Measurements from ENCODE around the gene EVC. TPM values are rescaled to one million over a fixed set of nuclear protein-coding genes. Genes with fewer than 3 reads are reported as not detected.

Gene EVC
- total RNA-seq, 2 experiments from 2014 or later: 0.69 to 1.3 TPM

- H3K36me3 Mint-ChIP-seq (ENCODE audit: low read depth): no peaks in the 10 kb centered on the region
- DNase-seq: no peak
- ChIA-PET POLR2A (no interaction called here), CTCF (no interaction called here)
- H3K4me3 Mint-ChIP-seq: no peak overlapping the region
- no peak overlapping the region for H3K27ac Mint-ChIP-seq
- H3K27me3 Mint-ChIP-seq: no peaks in the 10 kb centered on the region
- no peaks in the 10 kb centered on the region for H3K4me1 Mint-ChIP-seq
- H3K9me3 Mint-ChIP-seq: no peaks in the 10 kb centered on the region
These were observed 10.5 kb upstream of the EVC start for GRCh38 chr4:5700459-5700858.

DNA sequence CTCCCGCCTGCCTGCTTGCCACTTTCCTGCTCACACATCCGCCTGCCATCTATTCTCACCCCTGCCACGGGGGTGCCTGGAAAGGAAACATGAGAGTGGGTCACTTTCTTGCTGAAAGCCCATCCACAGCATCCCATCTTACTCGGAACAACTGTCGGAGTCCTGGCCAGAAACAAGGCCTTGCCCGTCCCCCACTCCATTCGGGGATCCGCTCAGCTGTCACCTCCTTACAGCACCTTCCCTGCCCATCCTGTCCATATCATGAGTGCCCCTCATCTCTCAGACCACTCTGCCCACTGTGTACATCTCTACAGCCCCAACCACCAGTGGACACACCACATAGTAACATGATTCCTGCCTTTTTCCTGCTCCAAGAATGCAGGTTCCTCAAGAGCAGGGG, 9.0 kb upstream of the EVC start:
- Mint-ChIP-seq H3K27me3 (peaks cover 3% of the 10 kb centered on the region), H3K9me3 (no peaks in the 10 kb centered on the region), H3K36me3 (ENCODE audit: low read depth) (no peaks in the 10 kb centered on the region), H3K27ac (no peak overlapping the region), H3K4me1 (no peaks in the 10 kb centered on the region), H3K4me3 (no peak overlapping the region)
- CTCF ChIA-PET: no interaction called here
- no peak for DNase-seq
- POLR2A ChIA-PET: no interaction called here

DNA sequence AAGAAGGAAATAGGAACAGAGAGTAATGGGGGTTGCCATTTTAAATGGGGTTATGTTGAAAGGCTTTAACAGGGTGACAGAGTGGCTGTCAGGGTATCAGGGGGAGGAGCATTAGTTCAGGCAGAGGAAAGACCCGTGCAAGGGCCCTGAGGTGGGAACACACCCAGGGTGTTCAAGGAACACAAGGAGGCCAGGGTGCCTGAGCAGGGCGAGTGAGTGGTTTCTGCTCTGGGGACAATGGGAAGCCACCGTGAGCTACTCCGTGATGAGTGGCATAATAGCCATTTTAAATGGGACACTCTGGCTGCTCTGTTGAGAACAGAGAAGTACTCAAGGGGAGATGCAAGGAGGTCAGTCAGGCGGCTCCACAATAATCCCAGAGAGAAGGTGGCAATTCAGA, 7.2 kb upstream of the EVC start:
- no peak overlapping the region for H3K4me3 Mint-ChIP-seq
- ChIA-PET POLR2A (no interaction called here), CTCF (no interaction called here)
- peaks cover 15% of the 10 kb centered on the region for H3K27me3 Mint-ChIP-seq
- no peak overlapping the region for H3K27ac Mint-ChIP-seq
- no peaks in the 10 kb centered on the region for H3K9me3 Mint-ChIP-seq
- H3K36me3 Mint-ChIP-seq (ENCODE audit: low read depth): no peaks in the 10 kb centered on the region
- DNase-seq: no peak
- no peaks in the 10 kb centered on the region for H3K4me1 Mint-ChIP-seq

DNA sequence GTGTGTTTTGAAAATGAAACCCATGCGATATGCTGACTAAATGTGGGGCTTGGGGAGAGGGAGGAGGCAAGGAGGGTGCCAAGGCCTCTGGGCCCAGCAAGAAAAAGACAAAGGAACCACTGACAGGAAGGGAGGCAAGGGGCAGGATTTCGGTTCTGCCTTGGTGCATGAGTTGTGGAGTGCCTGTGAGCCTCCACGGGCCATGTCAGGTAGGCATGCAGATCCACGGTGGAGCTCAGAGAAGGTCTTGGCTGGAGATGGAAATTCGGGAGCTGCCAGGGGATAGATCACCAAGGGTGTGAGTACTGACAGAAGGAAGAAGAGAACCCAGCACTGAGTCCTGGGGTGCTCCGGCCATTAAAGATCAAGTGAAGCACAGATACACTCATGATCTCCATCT, 6.7 kb upstream of the EVC start:
- Mint-ChIP-seq H3K36me3 (ENCODE audit: low read depth) (no peaks in the 10 kb centered on the region), H3K27me3 (peaks cover 15% of the 10 kb centered on the region), H3K4me1 (no peaks in the 10 kb centered on the region), H3K27ac (no peak overlapping the region), H3K9me3 (no peaks in the 10 kb centered on the region), H3K4me3 (no peak overlapping the region)
- no peak for DNase-seq
- POLR2A ChIA-PET: no interaction called here
- CTCF ChIA-PET: interaction anchor here (0.6 kb wide), 1 partner anchor 102 kb away, joined by 3 read pairs; no protein-coding TSS in a partner anchor

DNA sequence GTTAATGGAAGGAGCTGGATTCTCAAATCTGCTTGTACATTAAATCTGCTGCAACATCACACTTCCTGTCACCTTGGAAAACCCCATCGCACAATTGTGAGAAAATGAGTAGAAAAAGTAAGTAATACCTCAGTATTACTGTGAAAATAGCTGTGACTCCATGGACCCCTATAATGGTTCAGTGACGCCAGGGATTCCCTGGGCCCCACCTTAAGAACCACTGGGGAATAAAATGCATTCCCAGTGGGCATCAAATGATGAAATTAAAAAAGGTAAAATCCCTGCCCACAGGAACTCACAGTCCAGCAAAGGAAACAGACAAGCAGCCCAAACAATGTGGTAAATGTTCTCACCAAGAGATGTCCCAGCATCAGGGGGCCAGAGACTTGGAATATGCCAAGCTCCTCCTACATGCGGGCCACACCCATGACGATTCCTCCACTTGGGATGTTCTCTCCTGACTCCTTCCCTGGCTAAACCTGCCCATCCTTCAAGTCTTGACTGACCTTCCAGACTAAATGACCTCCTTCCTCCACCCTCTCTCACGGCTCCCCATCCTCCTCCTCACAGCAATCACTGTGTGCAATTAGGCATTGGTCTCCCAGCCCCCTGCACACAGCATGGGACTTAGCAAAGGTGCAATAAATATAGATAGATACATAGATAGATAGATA, 5.2 kb upstream of the EVC start:
- CTCF ChIA-PET: no interaction called here
- H3K9me3 Mint-ChIP-seq: no peaks in the 10 kb centered on the region
- no peak overlapping the region for H3K27ac Mint-ChIP-seq
- POLR2A ChIA-PET: no interaction called here
- no peak overlapping the region for H3K4me3 Mint-ChIP-seq
- H3K36me3 Mint-ChIP-seq (ENCODE audit: low read depth): no peaks in the 10 kb centered on the region
- peaks cover 29% of the 10 kb centered on the region for H3K27me3 Mint-ChIP-seq
- no peak for DNase-seq
- peaks cover 3% of the 10 kb centered on the region for H3K4me1 Mint-ChIP-seq

- Mint-ChIP-seq H3K27me3 (peaks cover 33% of the 10 kb centered on the region), H3K9me3 (no peaks in the 10 kb centered on the region), H3K36me3 (ENCODE audit: low read depth) (no peaks in the 10 kb centered on the region), H3K4me3 (no peak overlapping the region), H3K27ac (no peak overlapping the region), H3K4me1 (peaks cover 3% of the 10 kb centered on the region)
- ChIA-PET CTCF (no interaction called here), POLR2A (no interaction called here)
- DNase-seq: no peak
These were observed 4.3 kb upstream of the EVC start for GRCh38 chr4:5706486-5707290.

DNA sequence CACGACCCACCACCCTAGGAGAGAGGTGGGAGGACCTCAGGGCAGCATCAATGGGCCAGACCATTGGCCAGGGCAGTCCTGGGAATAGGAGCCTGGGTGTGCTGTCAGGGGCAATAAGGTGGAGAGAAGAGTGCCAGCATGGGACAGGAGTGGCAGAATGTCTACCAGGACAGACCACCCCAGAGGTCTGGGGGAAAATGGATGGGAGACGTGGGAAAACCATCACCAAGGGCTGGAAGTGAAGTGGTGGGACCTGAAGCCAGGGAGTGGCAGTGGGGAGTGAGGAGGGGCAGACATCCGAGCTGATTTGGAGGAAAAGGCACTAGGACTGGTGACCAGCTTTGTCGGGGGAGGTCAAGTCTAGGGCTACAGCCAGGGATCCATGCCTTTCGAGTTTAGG, 3.6 kb upstream of the EVC start:
- H3K36me3 Mint-ChIP-seq (ENCODE audit: low read depth): no peaks in the 10 kb centered on the region
- peaks cover 5% of the 10 kb centered on the region for H3K4me1 Mint-ChIP-seq
- no peak overlapping the region for H3K27ac Mint-ChIP-seq
- H3K9me3 Mint-ChIP-seq: peaks cover under 1% of the 10 kb centered on the region
- CTCF ChIA-PET: no interaction called here
- DNase-seq: no peak
- peaks cover 39% of the 10 kb centered on the region for H3K27me3 Mint-ChIP-seq
- POLR2A ChIA-PET: no interaction called here
- H3K4me3 Mint-ChIP-seq: no peak overlapping the region

- Mint-ChIP-seq H3K9me3 (peaks cover 3% of the 10 kb centered on the region), H3K4me1 (peaks cover 5% of the 10 kb centered on the region), H3K36me3 (ENCODE audit: low read depth) (no peaks in the 10 kb centered on the region), H3K27ac (no peak overlapping the region), H3K27me3 (peaks cover 44% of the 10 kb centered on the region), H3K4me3 (no peak overlapping the region)
- CTCF ChIA-PET: no interaction called here
- POLR2A ChIA-PET: no interaction called here
- DNase-seq: no peak
These were observed 3.1 kb upstream of the EVC start for GRCh38 chr4:5707778-5708448.

DNA sequence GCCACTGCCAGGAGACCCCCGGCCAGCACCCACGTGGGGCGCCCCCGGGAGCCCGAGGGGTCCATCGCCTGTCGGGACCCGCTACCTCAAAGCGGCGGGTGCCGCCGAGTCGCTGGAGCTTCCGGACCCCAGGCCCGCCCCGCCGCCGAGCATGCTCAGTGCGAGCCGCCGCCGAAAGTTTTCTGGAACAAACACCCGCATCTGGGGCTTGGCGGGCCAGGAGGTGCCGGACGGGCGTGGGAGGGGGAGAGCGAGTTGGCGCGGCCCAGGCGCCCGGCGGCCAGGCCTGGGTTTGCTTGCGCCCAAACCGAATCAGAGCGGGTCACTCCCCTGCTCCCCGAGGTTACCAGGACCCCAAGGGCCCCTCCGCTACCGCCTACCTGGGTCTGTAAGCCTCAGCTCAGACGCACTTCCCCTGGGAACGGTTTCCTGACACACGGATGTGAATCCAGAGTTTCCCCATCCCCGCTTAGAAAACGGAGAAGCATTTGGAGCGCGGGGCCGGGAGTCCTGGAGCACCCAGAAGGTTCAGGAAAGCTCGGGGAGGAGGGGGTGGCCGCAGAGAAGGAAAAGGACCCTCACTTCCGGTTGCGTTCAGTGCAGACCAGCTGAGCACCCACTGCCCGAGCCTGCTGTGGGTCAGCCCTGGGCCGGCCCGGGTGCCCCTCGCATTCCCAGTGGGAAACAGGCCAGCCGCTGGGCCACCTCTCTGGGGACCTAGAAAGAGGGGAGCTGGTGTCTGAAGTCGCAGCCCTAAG, 2.4 kb upstream of the EVC start, which contains the start of gene EVC2:
EVC2 (minus strand) TSS at position 111 of the 758 bp plus-strand sequence; CDS start at position 65, 46 bp downstream.
- H3K9me3 Mint-ChIP-seq: peaks cover 3% of the 10 kb centered on the region
- no peaks in the 10 kb centered on the region for H3K36me3 Mint-ChIP-seq (ENCODE audit: low read depth)
- peaks cover 5% of the 10 kb centered on the region for H3K4me1 Mint-ChIP-seq
- no peak within 1 kb of the TSS for H3K4me3 Mint-ChIP-seq
- DNase-seq: no peak
- H3K27me3 Mint-ChIP-seq: peaks cover 46% of the 10 kb centered on the region
- H3K27ac Mint-ChIP-seq: no peak within 1 kb of the TSS
- CTCF ChIA-PET: no interaction called here
- POLR2A ChIA-PET: no interaction called here

GRCh38 chr4:5709207-5709575, 1.8 kb upstream of the EVC start:
- H3K4me1 Mint-ChIP-seq: peaks cover 5% of the 10 kb centered on the region
- peaks cover 5% of the 10 kb centered on the region for H3K9me3 Mint-ChIP-seq
- DNase-seq: no peak
- no peak overlapping the region for H3K4me3 Mint-ChIP-seq
- POLR2A ChIA-PET: no interaction called here
- no peaks in the 10 kb centered on the region for H3K36me3 Mint-ChIP-seq (ENCODE audit: low read depth)
- no peak overlapping the region for H3K27ac Mint-ChIP-seq
- CTCF ChIA-PET: no interaction called here
- peaks cover 46% of the 10 kb centered on the region for H3K27me3 Mint-ChIP-seq

DNA sequence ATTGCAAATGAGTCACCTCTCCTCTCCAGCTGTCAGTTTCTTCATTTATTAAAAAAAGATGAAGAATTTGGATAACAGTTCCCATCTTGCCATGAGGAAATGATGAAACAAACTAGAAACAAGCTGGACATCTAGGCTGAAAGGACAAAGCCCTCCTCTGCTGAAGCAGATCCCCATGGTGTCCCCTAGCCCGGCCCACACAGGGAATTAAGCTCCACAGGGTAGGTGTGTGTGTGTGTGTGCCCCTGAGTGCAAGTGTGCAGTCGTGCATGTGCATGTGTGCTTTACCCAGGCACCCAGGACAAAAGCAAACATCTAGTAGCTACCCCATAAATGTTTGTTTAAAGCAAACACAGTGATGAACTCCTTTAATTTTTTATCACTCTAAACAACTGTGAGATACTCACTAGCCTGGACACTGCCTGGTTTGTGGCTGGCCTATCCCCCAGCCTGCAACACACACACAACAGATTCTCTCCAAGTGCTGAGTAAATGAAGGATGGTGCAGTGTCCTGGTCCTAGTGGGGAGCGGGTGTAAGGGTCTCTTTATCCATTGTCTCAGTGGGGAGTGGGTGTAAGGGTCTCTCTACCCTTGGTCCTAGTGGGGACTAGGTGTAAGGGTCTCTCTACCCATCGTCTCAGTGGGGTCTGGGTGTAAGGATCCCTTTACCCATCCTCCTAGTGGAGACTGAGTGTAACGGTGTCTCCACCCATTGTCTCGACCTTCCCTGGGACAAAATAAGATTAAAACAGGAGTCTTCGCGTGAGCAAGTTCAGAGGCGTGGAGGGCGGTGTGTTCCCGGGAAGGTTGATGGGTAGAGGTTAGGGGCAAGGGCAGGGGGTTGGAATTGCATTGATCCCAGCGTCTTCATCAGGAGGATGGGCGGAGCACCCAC, 688 bp upstream of the EVC start:
- H3K27me3 Mint-ChIP-seq: peaks cover 46% of the 10 kb centered on the region

DNA sequence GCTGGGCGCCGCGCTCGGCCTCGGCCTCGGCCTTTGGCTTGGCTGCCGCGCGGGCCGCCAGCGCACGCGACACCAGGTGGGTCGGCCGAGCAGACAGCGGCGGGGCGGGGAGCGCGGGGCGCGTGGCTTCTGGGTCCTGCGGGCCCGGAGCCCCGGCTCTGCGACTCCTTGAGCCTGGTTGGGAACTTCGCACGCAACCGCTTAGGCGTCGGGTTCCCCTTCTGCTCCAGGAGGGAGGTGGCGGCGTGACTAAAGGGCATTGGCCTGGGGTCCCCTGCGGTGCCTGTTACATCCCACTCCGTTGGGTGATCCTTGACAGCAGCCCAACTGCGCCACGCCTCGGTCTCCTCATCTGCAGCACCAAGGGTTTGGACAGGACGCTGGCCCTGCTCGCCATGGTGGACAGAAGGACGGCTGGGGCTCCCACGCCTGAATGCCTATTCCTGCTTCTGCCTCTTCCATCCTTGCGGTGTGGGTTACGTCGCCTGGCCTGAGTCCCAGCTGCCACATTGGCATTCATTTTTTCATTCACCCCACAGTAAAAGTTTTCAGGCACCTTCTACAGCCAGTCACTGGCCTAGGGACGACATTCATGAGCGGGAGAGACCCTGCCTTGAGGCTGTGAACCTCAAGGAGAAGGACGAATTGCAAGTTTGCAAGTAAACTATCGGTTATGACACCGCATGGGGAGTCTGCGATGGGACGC, 631 bp downstream of the EVC start:
- Mint-ChIP-seq H3K27me3 (peaks cover 46% of the 10 kb centered on the region), H3K9me3 (peaks cover 14% of the 10 kb centered on the region), H3K4me3 (no peak overlapping the region), H3K36me3 (ENCODE audit: low read depth) (no peaks in the 10 kb centered on the region), H3K4me1 (peaks cover 5% of the 10 kb centered on the region), H3K27ac (no peak overlapping the region)
- ChIA-PET CTCF (no interaction called here), POLR2A (no interaction called here)
- no peak for DNase-seq

More for the DNA sequence above, 688 bp upstream of the EVC start:
- CTCF ChIA-PET: no interaction called here
- peaks cover 13% of the 10 kb centered on the region for H3K9me3 Mint-ChIP-seq
- no peak for DNase-seq
- H3K36me3 Mint-ChIP-seq (ENCODE audit: low read depth): no peaks in the 10 kb centered on the region
- H3K27ac Mint-ChIP-seq: peak overlapping the region; percentile 32
- POLR2A ChIA-PET: no interaction called here
- H3K4me3 Mint-ChIP-seq: peak overlapping the region; percentile 63
- H3K4me1 Mint-ChIP-seq: peaks cover 5% of the 10 kb centered on the region

Data from activated CD4-positive, alpha-beta T cell treated with anti-CD3 and anti-CD28 coated beads, Interleukin-2, amount 10 ng/mL, durations not matched to agents 7 days and 5 days (primary cell).